HG03135 (cell line): Measurements from ENCODE around the gene CHURC1.

Experiments used
- ATAC-seq: cut with Tn5 transposase; IDR thresholded peaks from one replicate; pipeline ENCODE4 v1.9.1; 2021; ENCODE audit warnings: mild to moderate bottlenecking, moderate library complexity; ENCODE audit not compliant: unreplicated experiment

The CHURC1 gene

GRCh38 chr14:64983439-64984310, 69.4 kb downstream of the CHURC1 start:
- ATAC-seq: no peak
